Adrenal gland (tissue), 5 donors: Measurements from ENCODE around the gene IQGAP1.

Experiments
- CTCF ChIP-seq, 6 experiments: fragments of 450-650 bp in 4 of 6; fragments of 200-600 bp in 2 of 6; sonication (generic) in 1 of 6; IDR thresholded peaks; 1 replicate in 5 of 6; 2 replicates in 1 of 6; pipeline versions ENCODE4 v1.5.1 to v1.8.0; 2016 to 2021; ENCODE audit warnings: antibody characterized with exemption in 6 of 6, mild to moderate bottlenecking in 2 of 6, moderate library complexity in 1 of 6
- POLR2A ChIP-seq, 2 donors: fragments of 450-650 bp; IDR thresholded peaks; one replicate each; pipeline ENCODE4 v1.6.1; 2017; ENCODE audit warnings: antibody characterized with exemption in 2 of 2, mild to moderate bottlenecking in 2 of 2, moderate library complexity in 1 of 2
- donor health status: DM: no; HTN: no; CAD: no.

GRCh38 chr15:90349821-90350220, 38.2 kb upstream of the IQGAP1 start:
- no peak for TF ChIP-seq CTCF (IDR thresholded peaks at IDR 0.05)
- TF ChIP-seq POLR2A (IDR thresholded peaks at IDR 0.05), result no peak
